G401.6 (cell line): Measurements from ENCODE around the gene KCNK10.

Experiments used
- FAIRE-seq: peaks from 2 replicates; lab custom pipeline; 2012; peaks lifted over from hg19 to GRCh38; lab: Jason Lieb, UNC

KCNK10 gene

GRCh38 chr14:88321692-88322503, 1.2 kb downstream of the KCNK10 start:
- no peak for FAIRE-seq

- no peak for FAIRE-seq
These were observed 4.7 kb downstream of the KCNK10 start for GRCh38 chr14:88318406-88318805.

GRCh38 chr14:88316521-88316920, 6.5 kb downstream of the KCNK10 start:
- FAIRE-seq: no peak

- no peak for FAIRE-seq
These were observed 10.8 kb downstream of the KCNK10 start for GRCh38 chr14:88312257-88312656.

- no peak for FAIRE-seq
These were observed 11.3 kb downstream of the KCNK10 start for GRCh38 chr14:88311780-88312179.

GRCh38 chr14:88310449-88310848, 12.6 kb downstream of the KCNK10 start:
- FAIRE-seq: no peak

GRCh38 chr14:88310021-88310420, 13.0 kb downstream of the KCNK10 start:
- FAIRE-seq: no peak

- no peak for FAIRE-seq
These were observed 17.3 kb downstream of the KCNK10 start for GRCh38 chr14:88305528-88306322.

GRCh38 chr14:88303041-88303440, 20.0 kb downstream of the KCNK10 start:
- no peak for FAIRE-seq

- no peak for FAIRE-seq
These were observed 21.7 kb downstream of the KCNK10 start for GRCh38 chr14:88301381-88301780.

GRCh38 chr14:88300817-88301216, 22.3 kb downstream of the KCNK10 start:
- no peak for FAIRE-seq

GRCh38 chr14:88299865-88300530, 23.1 kb downstream of the KCNK10 start:
- FAIRE-seq: no peak

GRCh38 chr14:88297306-88297705, 25.8 kb downstream of the KCNK10 start:
- no peak for FAIRE-seq

GRCh38 chr14:88296351-88296750, 26.7 kb downstream of the KCNK10 start:
- no peak for FAIRE-seq

GRCh38 chr14:88289996-88290395, 33.1 kb downstream of the KCNK10 start:
- no peak for FAIRE-seq

- no peak for FAIRE-seq
These were observed 33.8 kb downstream of the KCNK10 start for GRCh38 chr14:88289234-88289633.

GRCh38 chr14:88286309-88286708, 36.8 kb downstream of the KCNK10 start:
- FAIRE-seq: no peak

- FAIRE-seq: no peak
These were observed 41.6 kb downstream of the KCNK10 start for GRCh38 chr14:88281447-88281846.

- FAIRE-seq: no peak
These were observed 46.0 kb downstream of the KCNK10 start for GRCh38 chr14:88276923-88277596.

GRCh38 chr14:88272390-88273269, 50.4 kb downstream of the KCNK10 start:
- FAIRE-seq: no peak

GRCh38 chr14:88271205-88271604, 51.9 kb downstream of the KCNK10 start:
- FAIRE-seq: no peak
